ENCODE results near the gene BANF2. TPM values are rescaled to one million over a fixed set of nuclear protein-coding genes. Genes with fewer than 3 reads are reported as not detected.

BANF2 gene
- total RNA-seq, 4 donors from 2014 or later = not detected

DNA sequence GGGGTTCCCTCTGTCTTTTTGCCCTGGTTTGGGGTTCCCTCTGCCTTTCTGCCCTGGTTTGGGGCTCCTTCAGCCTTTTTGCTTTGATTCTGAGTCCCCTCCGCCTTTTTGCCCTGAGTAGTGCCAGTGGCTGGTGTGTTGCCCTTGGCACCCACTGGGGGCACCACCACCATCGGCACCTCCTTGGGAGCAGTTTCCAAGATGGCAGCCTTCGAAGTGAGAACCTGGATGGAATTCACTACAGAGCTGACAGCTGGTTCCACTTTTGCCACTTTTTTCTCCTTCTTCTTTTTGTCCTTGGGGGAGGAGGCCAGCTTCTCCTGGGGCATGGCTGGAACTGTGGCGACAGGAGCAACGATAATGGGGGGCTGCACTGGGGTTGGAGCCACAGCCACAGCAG lies 40.0 kb upstream of the BANF2 start:
- WGBS, 2 donors = 92 to 93% methylated on average over 5 of the region's 5 CpGs
- Histone ChIP-seq H3K27me3 (no peaks in the 10 kb centered on the region), H3K36me3 (peaks cover 0 to 26% (median 0%) of the 10 kb centered on the region in 3 donors), H3K9me3 (peaks cover 0 to 6% (median 0%) of the 10 kb centered on the region in 4 donors), H3K27ac (peak overlapping the region in 3 of 4 donors; percentile 4 to 85 (median 81)), H3K4me3 (no peak overlapping the region), H3K4me1 (peaks cover 2 to 68% (median 32%) of the 10 kb centered on the region in 4 donors)
- TF ChIP-seq, protein P1, sequence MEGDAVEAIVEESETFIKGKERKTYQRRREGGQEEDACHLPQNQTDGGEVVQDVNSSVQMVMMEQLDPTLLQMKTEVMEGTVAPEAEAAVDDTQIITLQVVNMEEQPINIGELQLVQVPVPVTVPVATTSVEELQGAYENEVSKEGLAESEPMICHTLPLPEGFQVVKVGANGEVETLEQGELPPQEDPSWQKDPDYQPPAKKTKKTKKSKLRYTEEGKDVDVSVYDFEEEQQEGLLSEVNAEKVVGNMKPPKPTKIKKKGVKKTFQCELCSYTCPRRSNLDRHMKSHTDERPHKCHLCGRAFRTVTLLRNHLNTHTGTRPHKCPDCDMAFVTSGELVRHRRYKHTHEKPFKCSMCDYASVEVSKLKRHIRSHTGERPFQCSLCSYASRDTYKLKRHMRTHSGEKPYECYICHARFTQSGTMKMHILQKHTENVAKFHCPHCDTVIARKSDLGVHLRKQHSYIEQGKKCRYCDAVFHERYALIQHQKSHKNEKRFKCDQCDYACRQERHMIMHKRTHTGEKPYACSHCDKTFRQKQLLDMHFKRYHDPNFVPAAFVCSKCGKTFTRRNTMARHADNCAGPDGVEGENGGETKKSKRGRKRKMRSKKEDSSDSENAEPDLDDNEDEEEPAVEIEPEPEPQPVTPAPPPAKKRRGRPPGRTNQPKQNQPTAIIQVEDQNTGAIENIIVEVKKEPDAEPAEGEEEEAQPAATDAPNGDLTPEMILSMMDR (IDR thresholded peaks at IDR 0.05) = no peak
- TF ChIP-seq EP300 (IDR thresholded peaks at IDR 0.05) (no peak), POLR2A (IDR thresholded peaks at IDR 0.05) (no peak)
- no peak for DNase-seq (ENCODE audit: low spot score in 2 of 2)

DNA sequence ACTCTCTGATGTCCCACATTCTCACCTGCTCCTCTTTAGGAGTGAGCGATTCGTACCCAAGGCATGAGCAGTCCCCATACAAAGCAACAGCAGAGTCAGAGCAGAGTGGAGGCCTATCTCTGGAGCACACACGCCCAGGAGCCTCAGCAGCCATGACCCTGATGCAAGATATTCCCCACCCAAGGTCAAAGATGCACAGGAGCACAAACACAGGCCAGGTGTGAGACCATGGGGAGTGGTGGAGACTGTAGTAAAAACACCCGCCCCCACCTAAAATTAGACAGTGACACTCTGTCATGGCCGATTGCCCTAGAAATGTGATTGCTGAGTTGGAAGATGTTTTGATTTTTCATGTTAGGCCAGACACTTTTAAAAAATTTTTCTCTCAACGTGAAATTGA lies 39.1 kb upstream of the BANF2 start:
- TF ChIP-seq EP300 (IDR thresholded peaks at IDR 0.05) (no peak), POLR2A (IDR thresholded peaks at IDR 0.05) (no peak)
- TF ChIP-seq, protein P1 (IDR thresholded peaks at IDR 0.05) = no peak
- Histone ChIP-seq H3K27ac (peak overlapping the region in 3 of 4 donors; percentile 17 to 85 (median 81)), H3K4me3 (no peak overlapping the region), H3K9me3 (peaks cover 0 to 6% (median 0%) of the 10 kb centered on the region in 4 donors), H3K36me3 (peaks cover 0 to 26% (median 0%) of the 10 kb centered on the region in 3 donors), H3K27me3 (no peaks in the 10 kb centered on the region), H3K4me1 (peaks cover 2 to 68% (median 40%) of the 10 kb centered on the region in 4 donors)
- DNase-seq (ENCODE audit: low spot score in 2 of 2) = peak in 1 of 2 donors; percentile 9
- WGBS, 2 donors = 76% methylated on average over 6 of the region's 6 CpGs

DNA sequence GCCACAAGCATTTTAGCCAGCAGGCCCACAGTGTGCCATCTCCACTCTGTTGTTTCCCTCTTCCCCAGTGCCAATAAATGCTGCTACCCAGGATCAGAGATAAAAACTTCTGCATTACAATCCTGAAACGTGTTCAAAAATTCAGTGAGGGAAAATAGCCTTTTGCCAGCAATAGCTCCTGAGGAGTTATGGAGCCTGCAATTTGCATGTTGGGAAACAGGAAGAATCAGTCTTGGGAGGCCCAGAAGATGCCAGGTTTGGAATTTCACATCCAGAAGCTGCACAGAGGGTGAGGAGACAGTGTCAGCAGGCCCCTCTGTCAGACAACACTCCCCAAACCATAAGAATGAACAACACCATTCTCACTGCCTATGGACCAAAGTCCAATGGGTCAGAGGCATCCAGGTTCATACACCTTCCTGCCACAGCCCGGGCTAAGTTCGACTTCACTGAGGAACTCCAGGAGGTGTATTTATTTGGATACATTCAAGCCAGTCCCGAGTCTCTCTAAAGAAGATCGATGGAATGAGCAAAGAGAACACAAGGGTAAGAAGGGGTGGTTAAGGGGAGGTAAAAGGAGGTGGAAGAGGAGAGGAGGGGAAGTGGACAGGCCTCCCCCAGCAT lies 38.5 kb upstream of the BANF2 start:
- Histone ChIP-seq H3K36me3 (peaks cover 0 to 26% (median 0%) of the 10 kb centered on the region in 3 donors), H3K4me3 (no peak overlapping the region), H3K27me3 (no peaks in the 10 kb centered on the region), H3K4me1 (peaks cover 2 to 69% (median 46%) of the 10 kb centered on the region in 4 donors), H3K27ac (peak overlapping the region in 3 of 4 donors; percentile 17 to 85 (median 81)), H3K9me3 (peaks cover 0 to 6% (median 0%) of the 10 kb centered on the region in 4 donors)
- TF ChIP-seq, protein P1 (IDR thresholded peaks at IDR 0.05) = no peak
- TF ChIP-seq POLR2A (IDR thresholded peaks at IDR 0.05) = no peak
- no peak for TF ChIP-seq EP300 (IDR thresholded peaks at IDR 0.05)
- 64 to 72% methylated on average over 5 of the region's 5 CpGs for WGBS, 2 donors
- peak in 1 of 2 donors; percentile 8 for DNase-seq (ENCODE audit: low spot score in 2 of 2)

- Histone ChIP-seq H3K4me3 (no peak overlapping the region), H3K4me1 (peaks cover 2 to 82% (median 52%) of the 10 kb centered on the region in 4 donors), H3K9me3 (peaks cover 0 to 6% (median 0%) of the 10 kb centered on the region in 4 donors), H3K27me3 (no peaks in the 10 kb centered on the region), H3K36me3 (peaks cover 0 to 22% (median 0%) of the 10 kb centered on the region in 3 donors), H3K27ac (peak overlapping the region; percentile 47 to 85 (median 74))
- TF ChIP-seq, protein P1 (IDR thresholded peaks at IDR 0.05) = no peak
- TF ChIP-seq EP300 (IDR thresholded peaks at IDR 0.05) = peak in 1 of 2 donors; percentile 87
- 56 to 67% methylated on average over 10 of the region's 10 CpGs for WGBS, 2 donors
- peak in 1 of 2 donors; percentile 75 for DNase-seq (ENCODE audit: low spot score in 2 of 2)
Measured at GRCh38 chr20:17662333-17663039, 37.3 kb upstream of the BANF2 start.

DNA sequence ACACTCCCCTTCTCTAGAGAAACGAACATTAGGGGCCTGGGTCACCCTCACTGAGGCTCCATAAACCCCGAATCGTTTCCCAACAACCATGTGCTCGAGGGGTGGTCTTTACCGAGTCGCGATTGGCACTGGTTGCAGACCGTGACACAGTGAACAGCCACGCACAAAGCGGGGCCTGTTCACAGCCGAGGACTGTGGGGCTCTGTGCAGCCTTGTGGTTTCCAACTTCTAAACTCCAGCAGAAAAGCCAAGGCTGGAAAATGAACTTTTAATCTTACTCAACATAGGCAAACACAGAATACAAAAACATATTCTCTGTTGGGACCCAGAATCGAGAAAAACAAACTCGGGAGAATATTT lies 36.7 kb upstream of the BANF2 start:
- Histone ChIP-seq H3K27ac (peak overlapping the region; percentile 47 to 85 (median 74)), H3K4me1 (peaks cover 2 to 87% (median 53%) of the 10 kb centered on the region in 4 donors), H3K9me3 (peaks cover 0 to 5% (median 0%) of the 10 kb centered on the region in 4 donors), H3K4me3 (peak overlapping the region in 1 of 4 donors; percentile 5), H3K27me3 (no peaks in the 10 kb centered on the region), H3K36me3 (peaks cover 0 to 16% (median 0%) of the 10 kb centered on the region in 3 donors)
- TF ChIP-seq, protein P1 (IDR thresholded peaks at IDR 0.05) = no peak
- TF ChIP-seq EP300 (IDR thresholded peaks at IDR 0.05) (no peak), POLR2A (IDR thresholded peaks at IDR 0.05) (no peak)
- 35 to 38% methylated on average over 13 of the region's 13 CpGs for WGBS, 2 donors
- DNase-seq (ENCODE audit: low spot score in 2 of 2) = no peak
